Measurements from ENCODE around the gene CD151. TPM values are rescaled to one million over a fixed set of nuclear protein-coding genes. Genes with fewer than 3 reads are reported as not detected.

The CD151 gene
- polyA plus RNA-seq, 1 donor (not counting 4 experiments of a cell fraction or from before 2014, with no cell fraction given) = 434 TPM

DNA sequence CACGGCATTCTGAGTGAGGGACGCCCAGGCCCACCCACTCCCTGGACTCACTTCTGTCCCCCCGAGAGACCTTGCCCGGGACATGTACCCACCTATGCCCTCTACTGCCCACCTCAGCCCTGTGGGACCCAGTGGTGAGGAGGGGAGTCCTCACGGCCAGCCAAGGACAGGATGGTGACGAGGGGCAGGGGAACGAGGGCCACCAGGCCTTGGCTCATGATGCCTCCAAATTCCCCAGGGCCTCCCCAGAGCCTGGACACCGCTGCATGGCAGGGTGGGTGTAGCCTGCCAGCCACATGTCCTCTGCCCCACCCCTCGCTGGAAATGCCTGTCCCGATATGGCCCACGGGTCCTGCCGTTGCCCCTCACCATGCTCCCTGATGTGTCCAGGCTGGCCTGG, 36.0 kb downstream of the CD151 start:
- no peak overlapping the region for H2AFZ ChIP-seq (ENCODE audit: control insufficient read depth, low read length)
- peaks cover 2% of the 10 kb centered on the region for H3K27me3 ChIP-seq (ENCODE audit: control insufficient read depth, extremely low read depth, insufficient read depth, low read length)
- no peaks in the 10 kb centered on the region for H3K79me2 ChIP-seq (ENCODE audit: control insufficient read depth, insufficient read depth, low read length)
- no peaks in the 10 kb centered on the region for H3K4me1 ChIP-seq (ENCODE audit: control insufficient read depth, extremely low read depth, insufficient read depth, low read length)
- dilution Hi-C loops (cut with MboI; ENCODE audit: extremely low pct_ligation_motif_present, low sequenced_read_pairs) = no loop called here
- no peaks in the 10 kb centered on the region for H3K9me3 ChIP-seq (ENCODE audit: control insufficient read depth, low read depth, low read length)
- H3K9me1 ChIP-seq (ENCODE audit: control insufficient read depth, extremely low read depth, insufficient read depth, low read length) = no peaks in the 10 kb centered on the region
- no peak overlapping the region for H3K27ac ChIP-seq (ENCODE audit: control insufficient read depth, insufficient read depth, low read length)
- FAIRE-seq = no peak
- no peak overlapping the region for H3K4me2 ChIP-seq (ENCODE audit: control insufficient read depth, extremely low read depth, insufficient read depth, low read depth, low read length)
- no peak overlapping the region for H3K4me3 ChIP-seq (ENCODE audit: control insufficient read depth in 2 of 3, extremely low read depth in 1 of 3, insufficient read depth in 2 of 3, low read depth in 1 of 3, low read length in 3 of 3)
- no peak overlapping the region for H3K9ac ChIP-seq (ENCODE audit: control insufficient read depth, extremely low read depth, insufficient read depth, low read length)
- peaks cover 2% of the 10 kb centered on the region for H4K20me1 ChIP-seq (ENCODE audit: control insufficient read depth, extremely low read depth, insufficient read depth, low read length)
- H3K36me3 ChIP-seq (ENCODE audit: control insufficient read depth in 2 of 2, extremely low read depth in 1 of 2, insufficient read depth in 2 of 2, low read length in 2 of 2) = peaks cover 0 to 9% of the 10 kb centered on the region in 2 experiments
- DNase-seq (ENCODE audit: low read depth, low spot score) = no peak
- TF ChIP-seq, protein P1, sequence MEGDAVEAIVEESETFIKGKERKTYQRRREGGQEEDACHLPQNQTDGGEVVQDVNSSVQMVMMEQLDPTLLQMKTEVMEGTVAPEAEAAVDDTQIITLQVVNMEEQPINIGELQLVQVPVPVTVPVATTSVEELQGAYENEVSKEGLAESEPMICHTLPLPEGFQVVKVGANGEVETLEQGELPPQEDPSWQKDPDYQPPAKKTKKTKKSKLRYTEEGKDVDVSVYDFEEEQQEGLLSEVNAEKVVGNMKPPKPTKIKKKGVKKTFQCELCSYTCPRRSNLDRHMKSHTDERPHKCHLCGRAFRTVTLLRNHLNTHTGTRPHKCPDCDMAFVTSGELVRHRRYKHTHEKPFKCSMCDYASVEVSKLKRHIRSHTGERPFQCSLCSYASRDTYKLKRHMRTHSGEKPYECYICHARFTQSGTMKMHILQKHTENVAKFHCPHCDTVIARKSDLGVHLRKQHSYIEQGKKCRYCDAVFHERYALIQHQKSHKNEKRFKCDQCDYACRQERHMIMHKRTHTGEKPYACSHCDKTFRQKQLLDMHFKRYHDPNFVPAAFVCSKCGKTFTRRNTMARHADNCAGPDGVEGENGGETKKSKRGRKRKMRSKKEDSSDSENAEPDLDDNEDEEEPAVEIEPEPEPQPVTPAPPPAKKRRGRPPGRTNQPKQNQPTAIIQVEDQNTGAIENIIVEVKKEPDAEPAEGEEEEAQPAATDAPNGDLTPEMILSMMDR (optimal IDR thresholded peaks at IDR 0.05 in 1 of 3, IDR thresholded peaks at IDR 0.05 in 1 of 3, conservative IDR thresholded peaks at IDR 0.05 in 1 of 3; ENCODE audit: extremely low read depth in 1 of 3, insufficient read depth in 2 of 3, low read length in 3 of 3) = no peak
- TF ChIP-seq EZH2 (IDR thresholded peaks at IDR 0.05; ENCODE audit: low read length) = no peak

GRCh38 chr11:869399-870126, 36.8 kb downstream of the CD151 start:
- Histone ChIP-seq H3K9me3 (ENCODE audit: control insufficient read depth, low read depth, low read length) (no peaks in the 10 kb centered on the region), H3K79me2 (ENCODE audit: control insufficient read depth, insufficient read depth, low read length) (no peaks in the 10 kb centered on the region), H3K27me3 (ENCODE audit: control insufficient read depth, extremely low read depth, insufficient read depth, low read length) (peaks cover 2% of the 10 kb centered on the region), H3K9me1 (ENCODE audit: control insufficient read depth, extremely low read depth, insufficient read depth, low read length) (no peaks in the 10 kb centered on the region), H2AFZ (ENCODE audit: control insufficient read depth, low read length) (no peak overlapping the region), H3K36me3 (ENCODE audit: control insufficient read depth in 2 of 2, extremely low read depth in 1 of 2, insufficient read depth in 2 of 2, low read length in 2 of 2) (peaks cover 0 to 9% of the 10 kb centered on the region in 2 experiments), H4K20me1 (ENCODE audit: control insufficient read depth, extremely low read depth, insufficient read depth, low read length) (peaks cover 2% of the 10 kb centered on the region), H3K4me2 (ENCODE audit: control insufficient read depth, extremely low read depth, insufficient read depth, low read depth, low read length) (no peak overlapping the region), H3K27ac (ENCODE audit: control insufficient read depth, insufficient read depth, low read length) (no peak overlapping the region), H3K4me3 (ENCODE audit: control insufficient read depth in 2 of 3, extremely low read depth in 1 of 3, insufficient read depth in 2 of 3, low read depth in 1 of 3, low read length in 3 of 3) (no peak overlapping the region), H3K4me1 (ENCODE audit: control insufficient read depth, extremely low read depth, insufficient read depth, low read length) (no peaks in the 10 kb centered on the region), H3K9ac (ENCODE audit: control insufficient read depth, extremely low read depth, insufficient read depth, low read length) (no peak overlapping the region)
- TF ChIP-seq, protein P1 (optimal IDR thresholded peaks at IDR 0.05 in 1 of 3, IDR thresholded peaks at IDR 0.05 in 1 of 3, conservative IDR thresholded peaks at IDR 0.05 in 1 of 3; ENCODE audit: extremely low read depth in 1 of 3, insufficient read depth in 2 of 3, low read length in 3 of 3) = no peak
- TF ChIP-seq EZH2 (IDR thresholded peaks at IDR 0.05; ENCODE audit: low read length) = no peak
- dilution Hi-C loops (cut with MboI; ENCODE audit: extremely low pct_ligation_motif_present, low sequenced_read_pairs) = no loop called here
- FAIRE-seq (no peak), DNase-seq (ENCODE audit: low read depth, low spot score) (no peak)
